Measurements from ENCODE around the gene AGK.
"Not testable (repeated sequence)": the region's sequence is repeated elsewhere in the genome, so short reads cannot be mapped to it uniquely, and the experiment has no call there.

AGK gene

DNA sequence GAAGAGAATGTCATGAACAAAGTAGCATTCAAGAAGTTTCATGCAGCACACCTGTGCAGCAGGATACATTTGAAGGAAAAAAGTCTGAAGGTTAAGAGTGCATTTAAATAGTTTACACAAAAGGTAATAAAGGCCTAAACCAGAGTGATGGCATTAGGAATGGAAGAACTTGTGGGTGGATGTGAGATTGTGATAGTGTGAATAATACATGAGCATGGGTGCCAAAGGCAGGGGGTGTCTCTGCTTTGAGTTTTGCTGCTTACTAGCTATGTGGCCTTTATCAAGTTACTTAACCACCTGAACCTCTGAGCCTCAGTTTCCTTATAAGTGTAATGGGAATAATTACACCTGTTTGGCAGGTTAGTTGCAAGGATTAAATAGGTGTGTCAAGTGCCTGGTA lies 21.0 kb downstream of the AGK start:
- H3K4me3 ChIP-seq (ENCODE audit: low read depth, low read length): no peak overlapping the region
- TF ChIP-seq MYC (IDR thresholded peaks at IDR 0.05; ENCODE audit: low read depth, low read length) (no peak), POLR2A (IDR thresholded peaks at IDR 0.05; ENCODE audit: extremely low read depth, insufficient read length) (no peak)
- TF ChIP-seq, protein P1, sequence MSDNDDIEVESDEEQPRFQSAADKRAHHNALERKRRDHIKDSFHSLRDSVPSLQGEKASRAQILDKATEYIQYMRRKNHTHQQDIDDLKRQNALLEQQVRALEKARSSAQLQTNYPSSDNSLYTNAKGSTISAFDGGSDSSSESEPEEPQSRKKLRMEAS (IDR thresholded peaks at IDR 0.05; ENCODE audit: low read depth, low read length): no peak
- TF ChIP-seq, protein P2, sequence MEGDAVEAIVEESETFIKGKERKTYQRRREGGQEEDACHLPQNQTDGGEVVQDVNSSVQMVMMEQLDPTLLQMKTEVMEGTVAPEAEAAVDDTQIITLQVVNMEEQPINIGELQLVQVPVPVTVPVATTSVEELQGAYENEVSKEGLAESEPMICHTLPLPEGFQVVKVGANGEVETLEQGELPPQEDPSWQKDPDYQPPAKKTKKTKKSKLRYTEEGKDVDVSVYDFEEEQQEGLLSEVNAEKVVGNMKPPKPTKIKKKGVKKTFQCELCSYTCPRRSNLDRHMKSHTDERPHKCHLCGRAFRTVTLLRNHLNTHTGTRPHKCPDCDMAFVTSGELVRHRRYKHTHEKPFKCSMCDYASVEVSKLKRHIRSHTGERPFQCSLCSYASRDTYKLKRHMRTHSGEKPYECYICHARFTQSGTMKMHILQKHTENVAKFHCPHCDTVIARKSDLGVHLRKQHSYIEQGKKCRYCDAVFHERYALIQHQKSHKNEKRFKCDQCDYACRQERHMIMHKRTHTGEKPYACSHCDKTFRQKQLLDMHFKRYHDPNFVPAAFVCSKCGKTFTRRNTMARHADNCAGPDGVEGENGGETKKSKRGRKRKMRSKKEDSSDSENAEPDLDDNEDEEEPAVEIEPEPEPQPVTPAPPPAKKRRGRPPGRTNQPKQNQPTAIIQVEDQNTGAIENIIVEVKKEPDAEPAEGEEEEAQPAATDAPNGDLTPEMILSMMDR (IDR thresholded peaks at IDR 0.05; ENCODE audit: low read depth, low read length): no peak
- no peak for DNase-seq (ENCODE audit: low read depth)

DNA sequence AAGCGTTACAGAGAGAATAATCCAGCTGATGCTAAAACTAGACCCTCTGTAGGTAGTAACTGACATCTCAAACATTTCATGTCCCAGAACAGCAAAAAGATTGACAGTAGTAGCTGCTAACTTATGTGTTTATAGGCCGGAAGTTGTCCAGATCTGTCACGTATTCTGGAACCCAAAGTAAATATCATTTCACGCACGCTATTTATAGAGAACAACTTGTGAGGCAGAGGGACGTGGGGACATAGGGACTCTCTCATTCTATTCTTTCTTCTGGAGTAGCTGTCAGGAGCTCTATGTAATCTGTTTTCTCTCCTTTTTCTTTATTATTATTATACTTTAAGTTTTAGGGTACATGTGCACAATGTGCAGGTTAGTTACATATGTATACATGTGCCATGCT lies 22.3 kb downstream of the AGK start:
- DNase-seq (ENCODE audit: low read depth): no peak
- TF ChIP-seq MYC (IDR thresholded peaks at IDR 0.05; ENCODE audit: low read depth, low read length) (no peak), POLR2A (IDR thresholded peaks at IDR 0.05; ENCODE audit: extremely low read depth, insufficient read length) (no peak)
- TF ChIP-seq, protein P2 (IDR thresholded peaks at IDR 0.05; ENCODE audit: low read depth, low read length): no peak
- TF ChIP-seq, protein P1 (IDR thresholded peaks at IDR 0.05; ENCODE audit: low read depth, low read length): no peak
- no peak overlapping the region for H3K4me3 ChIP-seq (ENCODE audit: low read depth, low read length)

DNA sequence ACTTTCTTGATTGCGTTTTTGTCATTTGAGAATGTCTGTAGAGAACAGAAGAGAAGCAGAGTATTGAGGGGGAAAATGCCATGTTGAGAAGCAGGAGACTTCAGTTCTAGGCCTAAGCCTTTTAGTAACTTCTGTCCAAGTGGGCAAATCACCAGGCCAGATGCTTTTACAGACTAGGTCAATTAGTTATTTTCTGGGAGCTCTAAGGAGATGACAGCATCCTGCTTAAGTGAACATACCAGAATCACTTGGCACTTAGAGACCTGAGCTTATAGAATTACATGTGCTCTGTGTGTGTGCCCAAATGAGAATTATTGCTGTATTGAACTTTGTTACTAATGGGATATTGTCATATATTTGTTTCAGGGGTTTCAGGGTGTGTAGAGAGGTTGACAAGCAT lies 24.0 kb downstream of the AGK start:
- TF ChIP-seq, protein P1 (IDR thresholded peaks at IDR 0.05; ENCODE audit: low read depth, low read length): no peak
- DNase-seq (ENCODE audit: low read depth): no peak
- H3K4me3 ChIP-seq (ENCODE audit: low read depth, low read length): no peak overlapping the region

DNA sequence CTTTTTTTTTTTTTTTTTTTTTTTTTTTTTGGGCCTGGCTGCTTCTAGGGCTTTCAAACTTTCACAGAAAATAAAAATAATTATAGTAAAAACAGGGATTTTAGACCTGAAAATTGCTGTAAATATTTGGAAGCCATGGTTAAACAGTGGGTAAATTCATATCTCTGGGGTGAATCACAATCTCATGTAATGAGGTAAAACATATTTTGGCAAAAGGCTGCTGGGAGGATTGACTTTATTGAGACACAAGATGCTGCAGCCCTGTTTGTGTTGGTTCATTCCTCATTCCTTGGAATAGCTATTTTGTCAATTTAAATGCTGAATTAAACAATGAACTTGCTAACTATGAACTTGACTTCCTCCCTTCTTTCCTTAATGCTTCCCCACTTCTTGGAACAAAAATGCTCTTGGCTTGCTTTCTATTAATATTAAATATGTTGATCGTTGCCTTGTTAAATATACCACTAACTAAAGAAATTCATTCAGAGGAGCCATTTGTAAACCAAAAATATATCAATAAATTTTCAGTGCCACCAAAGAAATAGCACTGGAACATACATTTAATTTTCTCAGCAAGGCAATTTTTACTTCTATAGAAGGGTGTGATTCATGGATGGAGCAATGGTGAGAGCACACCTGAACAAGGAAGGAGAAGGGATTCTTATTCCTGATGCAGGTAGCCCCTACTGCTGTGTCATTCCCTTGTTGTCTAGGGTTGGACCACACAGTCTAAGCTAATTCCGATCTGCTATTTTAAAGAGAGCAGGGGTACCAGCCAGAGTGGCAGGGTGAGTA lies 24.6 kb downstream of the AGK start:
- TF ChIP-seq, protein P2 (IDR thresholded peaks at IDR 0.05; ENCODE audit: low read depth, low read length): no peak
- TF ChIP-seq POLR2A (IDR thresholded peaks at IDR 0.05; ENCODE audit: extremely low read depth, insufficient read length): no peak
- TF ChIP-seq, protein P1 (IDR thresholded peaks at IDR 0.05; ENCODE audit: low read depth, low read length): no peak
- TF ChIP-seq MYC (IDR thresholded peaks at IDR 0.05; ENCODE audit: low read depth, low read length): no peak
- H3K4me3 ChIP-seq (ENCODE audit: low read depth, low read length): no peak overlapping the region
- no peak for DNase-seq (ENCODE audit: low read depth)

DNA sequence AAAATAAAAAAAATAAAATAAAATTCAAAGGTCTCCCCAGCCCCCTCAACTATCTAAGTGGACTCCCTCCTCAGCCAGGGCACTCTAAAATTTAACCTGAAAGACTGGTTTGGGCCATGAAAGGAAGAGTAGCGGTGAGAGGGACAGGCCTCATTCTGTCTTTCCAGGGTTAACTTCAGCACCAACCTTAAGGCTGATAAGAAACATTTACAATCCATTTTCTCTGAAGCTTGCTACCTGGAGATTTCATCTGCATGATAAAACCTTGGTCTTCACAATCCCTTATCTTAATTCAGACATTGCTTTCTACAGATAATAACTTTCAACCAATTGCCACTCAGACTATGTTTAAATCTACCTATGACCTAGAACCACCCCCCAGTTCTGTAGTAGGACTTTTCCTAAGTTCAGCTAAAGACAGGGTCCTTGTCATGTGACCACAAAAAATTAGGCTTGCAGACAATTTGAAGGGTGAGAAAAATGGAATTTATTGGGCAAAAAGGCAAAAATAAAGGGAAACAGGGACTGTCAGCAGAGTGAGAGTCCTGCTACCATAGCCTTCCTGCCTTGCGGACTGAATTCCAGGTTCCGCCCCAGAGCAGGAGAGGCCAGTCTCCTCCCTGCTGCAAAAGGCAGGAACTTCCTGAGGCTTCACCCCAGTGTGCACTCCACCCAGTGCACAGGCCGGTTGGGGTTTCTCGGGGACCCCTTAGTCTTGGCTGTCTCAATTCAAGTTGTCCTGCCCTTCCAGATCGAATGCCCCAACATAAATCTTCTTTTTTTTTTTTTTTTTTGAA lies 26.0 kb downstream of the AGK start:
- TF ChIP-seq, protein P2 (IDR thresholded peaks at IDR 0.05; ENCODE audit: low read depth, low read length): no peak
- no peak for TF ChIP-seq POLR2A (IDR thresholded peaks at IDR 0.05; ENCODE audit: extremely low read depth, insufficient read length)
- TF ChIP-seq MYC (IDR thresholded peaks at IDR 0.05; ENCODE audit: low read depth, low read length): no peak
- TF ChIP-seq, protein P1 (IDR thresholded peaks at IDR 0.05; ENCODE audit: low read depth, low read length): no peak
- DNase-seq (ENCODE audit: low read depth): no peak
- H3K4me3 ChIP-seq (ENCODE audit: low read depth, low read length): no peak overlapping the region

DNA sequence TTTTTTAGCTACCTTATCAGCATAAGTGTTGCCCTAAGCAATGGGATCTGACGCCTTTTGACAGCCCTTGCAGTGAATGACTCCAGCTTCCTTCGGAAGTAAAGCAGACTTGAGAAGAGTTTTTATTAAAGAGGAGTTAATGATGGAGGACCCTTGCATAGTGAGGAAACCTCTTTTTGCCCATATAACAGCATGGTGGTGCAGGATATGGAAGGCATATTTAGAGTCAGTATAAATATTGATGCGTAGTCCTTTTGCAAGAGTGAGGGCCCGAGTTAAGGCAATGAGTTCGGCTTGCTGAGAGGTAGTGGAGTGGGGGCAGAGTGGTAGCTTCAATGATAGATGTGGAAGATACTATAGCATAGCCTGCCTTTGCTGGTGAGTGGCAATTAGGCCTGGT lies 28.7 kb downstream of the AGK start:
- not testable (repeated sequence) for H3K4me3 ChIP-seq (ENCODE audit: low read depth, low read length); DNase-seq (ENCODE audit: low read depth)

DNA sequence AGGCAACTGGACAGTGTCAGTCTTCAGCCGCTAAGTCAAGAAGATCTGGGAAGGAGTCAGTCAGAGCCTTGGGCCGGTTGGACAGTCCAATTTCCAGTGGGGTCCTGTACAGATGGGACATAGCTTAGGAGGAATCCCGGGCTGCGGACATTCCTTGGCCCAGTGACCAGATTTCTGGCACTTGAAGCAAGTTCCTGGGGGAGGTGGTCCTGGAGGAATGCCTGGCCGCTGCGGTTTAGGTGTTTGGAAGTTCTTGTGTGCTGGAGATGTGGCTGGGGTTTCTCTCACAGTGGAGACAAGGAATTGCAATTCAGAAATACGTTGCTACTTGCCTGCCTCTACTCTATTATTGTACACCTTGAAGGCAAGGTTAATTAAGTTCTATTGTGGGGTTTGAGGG lies 30.9 kb downstream of the AGK start:
- DNase-seq (ENCODE audit: low read depth); H3K4me3 ChIP-seq (ENCODE audit: low read depth, low read length): not testable (repeated sequence)
